Measurements from ENCODE around the gene PHF13.
"Not testable (repeated sequence)": the region's sequence is repeated elsewhere in the genome, so short reads cannot be mapped to it uniquely, and the experiment has no call there.

PHF13 gene

GRCh38 chr1:6587261-6588005, 26.1 kb upstream of the PHF13 start:
- DNase-seq, result no peak

- no peak for DNase-seq
These were observed 25.2 kb upstream of the PHF13 start for GRCh38 chr1:6588128-6588892.

- DNase-seq, result no peak
These were observed 24.5 kb upstream of the PHF13 start for GRCh38 chr1:6588893-6589520.

- no peak for DNase-seq
These were observed 23.5 kb upstream of the PHF13 start for GRCh38 chr1:6590046-6590445.

- no peak for DNase-seq
These were observed 22.3 kb upstream of the PHF13 start for GRCh38 chr1:6591222-6591621.

- DNase-seq, result no peak
These were observed 21.9 kb upstream of the PHF13 start for GRCh38 chr1:6591644-6592043.

GRCh38 chr1:6592441-6592840, 21.1 kb upstream of the PHF13 start:
- no peak for DNase-seq

GRCh38 chr1:6592865-6593593, 20.5 kb upstream of the PHF13 start:
- DNase-seq, result no peak

GRCh38 chr1:6593810-6594209, 19.7 kb upstream of the PHF13 start:
- DNase-seq, result no peak

- no peak for DNase-seq
These were observed 18.4 kb upstream of the PHF13 start for GRCh38 chr1:6594977-6595740.

- DNase-seq, result no peak
These were observed 17.2 kb upstream of the PHF13 start for GRCh38 chr1:6596351-6596750.

- DNase-seq, result no peak
These were observed 16.4 kb upstream of the PHF13 start for GRCh38 chr1:6596886-6597776.

GRCh38 chr1:6597777-6598131, 15.8 kb upstream of the PHF13 start:
- DNase-seq, result no peak

GRCh38 chr1:6599141-6599975, 14.2 kb upstream of the PHF13 start:
- DNase-seq, result peak; percentile 74

GRCh38 chr1:6599991-6600390, 13.5 kb upstream of the PHF13 start:
- not testable (repeated sequence) for DNase-seq

GRCh38 chr1:6600410-6601048, 13.0 kb upstream of the PHF13 start:
- DNase-seq, result no peak

- peak; percentile 91 for DNase-seq
These were observed 12.2 kb upstream of the PHF13 start for GRCh38 chr1:6601049-6601922.

GRCh38 chr1:6601923-6602668, 11.4 kb upstream of the PHF13 start:
- DNase-seq, result no peak
